PC-3 (cell line): ENCODE measurements around the gene CD80.

Experiments
- CTCF ChIP-seq: fragments of 300-600 bp; sonication (generic); conservative IDR thresholded peaks from 2 replicates; pipeline ENCODE4 v1.5.1; 2017; ENCODE audit warnings: antibody characterized with exemption, low read depth, mild to moderate bottlenecking, low read length
- EZH2phosphoT487 ChIP-seq: fragments of 300-600 bp; sonication (generic); IDR thresholded peaks from 2 replicates; pipeline ENCODE4 v1.6.1; 2018; ENCODE audit warnings: mild to moderate bottlenecking, antibody characterized with exemption, low read length, borderline replicate concordance

GRCh38 chr3:119490153-119490552, 69.3 kb downstream of the CD80 start:
- TF ChIP-seq CTCF (peak; percentile 26), EZH2phosphoT487 (no peak)
